Hindlimb muscle (tissue), 1 donor: ENCODE results near the gene UCHL3. TPM values are rescaled to one million over a fixed set of nuclear protein-coding genes. Genes with fewer than 3 reads are reported as not detected.

Source experiments
- DNase-seq: peaks from one replicate; pipeline ENCODE4 v3.0.0-alpha.2; 2013
- polyA plus RNA-seq: library from polyadenylated mRNA; unstranded; fragments of 120-200 nt; gene quantifications from one replicate; pipeline ENCODE4 v1.2.1, GENCODE V29; 2013; ENCODE audit not compliant: insufficient read length

The UCHL3 gene
- polyA plus RNA-seq, 1 donor, result 14.3 TPM

- DNase-seq, result no peak
These were observed 83.7 kb downstream of the UCHL3 start for GRCh38 chr13:75633285-75633684.

- DNase-seq, result peak; percentile 27
These were observed 85.7 kb downstream of the UCHL3 start for GRCh38 chr13:75635101-75635827.

GRCh38 chr13:75635828-75636435, 86.3 kb downstream of the UCHL3 start, which contains the start of gene LMO7:
TSS of gene LMO7 (plus strand) at chr13:75636330. CDS start at chr13:75636658, 328 bp downstream.
- peak; percentile 49 for DNase-seq

DNA sequence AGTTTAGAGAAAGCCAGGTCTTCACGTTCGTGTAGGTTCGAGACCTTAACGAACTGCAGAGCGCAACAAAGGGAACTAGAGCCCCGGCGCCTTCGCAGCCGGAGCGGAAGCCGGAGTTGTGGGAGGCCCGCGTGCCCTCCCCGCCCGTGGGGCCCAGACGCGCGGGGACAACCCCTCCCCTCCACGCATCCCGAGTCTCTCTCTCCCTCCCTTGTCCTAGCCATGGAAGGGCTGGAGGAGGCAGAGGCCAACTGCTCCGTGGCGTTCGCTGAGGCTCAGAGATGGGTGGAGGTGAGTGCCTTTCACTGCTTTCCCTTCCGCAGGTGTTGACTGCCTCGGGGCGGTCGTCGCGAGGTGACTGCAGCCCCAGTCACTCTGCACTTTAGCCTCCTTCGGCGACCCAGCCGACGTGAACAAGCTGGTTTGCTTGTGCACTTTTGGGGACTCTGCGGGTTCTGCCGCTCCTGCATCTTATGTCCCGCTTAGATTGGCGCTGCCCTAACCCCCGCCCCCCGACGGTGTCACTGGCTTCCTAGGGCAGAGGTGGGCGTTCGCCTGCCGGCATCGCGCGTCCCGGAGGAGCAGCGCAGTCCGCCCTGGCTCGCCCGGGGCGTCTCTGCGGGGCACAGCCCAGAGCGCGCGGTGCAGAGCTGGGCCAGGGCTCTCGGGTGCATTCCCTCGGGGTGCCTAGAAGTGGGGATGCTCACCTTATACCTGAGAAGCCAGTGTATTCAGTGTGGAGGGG, 87.0 kb downstream of the UCHL3 start:
- DNase-seq, result peak; percentile 39

DNA sequence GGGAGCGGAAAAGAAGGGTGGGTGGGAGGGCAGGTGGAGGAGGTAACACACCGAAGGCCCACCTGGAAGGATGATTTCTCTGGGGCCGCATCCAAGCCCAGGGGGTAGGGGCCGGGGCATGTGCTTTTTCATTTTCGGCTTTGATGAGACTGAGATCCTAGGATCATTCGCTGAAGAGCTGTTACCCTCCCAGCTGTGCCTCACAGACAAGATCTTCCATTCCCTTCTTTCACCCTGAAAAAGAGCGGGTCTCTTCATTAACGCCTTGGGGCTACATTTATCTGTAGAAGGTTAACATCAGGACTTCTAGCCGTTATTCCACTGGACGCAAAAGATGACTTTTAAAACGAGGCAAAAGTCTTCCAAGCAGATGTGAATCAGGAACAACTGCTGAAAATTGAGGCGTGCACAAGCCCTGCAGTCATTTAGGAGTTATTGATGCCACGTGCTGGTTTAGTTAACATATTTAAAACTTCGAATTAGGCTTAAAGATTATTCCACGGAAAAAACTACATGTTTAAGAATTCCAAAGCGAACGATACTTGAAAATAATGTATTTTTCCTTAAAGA, 87.7 kb downstream of the UCHL3 start:
- DNase-seq, result no peak

DNA sequence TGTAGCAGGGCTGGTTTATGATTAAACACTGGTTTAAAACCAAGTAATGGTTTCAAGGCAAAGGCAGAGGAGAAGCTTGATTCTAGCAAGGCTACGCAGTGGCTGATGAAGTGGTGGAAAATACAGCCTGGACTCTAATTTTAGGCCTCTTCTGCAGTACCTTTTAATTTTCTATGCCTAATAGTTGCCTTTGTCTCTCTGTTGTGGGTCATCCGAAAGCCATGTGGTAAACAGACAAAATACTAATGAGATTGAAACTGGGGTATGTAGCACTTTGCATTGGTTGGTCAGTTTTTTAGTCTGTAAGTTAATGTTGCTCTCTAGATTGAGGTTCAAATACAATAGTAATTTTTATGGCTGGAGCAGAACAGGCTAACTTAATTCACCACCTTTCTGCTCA, 89.9 kb downstream of the UCHL3 start:
- no peak for DNase-seq

DNA sequence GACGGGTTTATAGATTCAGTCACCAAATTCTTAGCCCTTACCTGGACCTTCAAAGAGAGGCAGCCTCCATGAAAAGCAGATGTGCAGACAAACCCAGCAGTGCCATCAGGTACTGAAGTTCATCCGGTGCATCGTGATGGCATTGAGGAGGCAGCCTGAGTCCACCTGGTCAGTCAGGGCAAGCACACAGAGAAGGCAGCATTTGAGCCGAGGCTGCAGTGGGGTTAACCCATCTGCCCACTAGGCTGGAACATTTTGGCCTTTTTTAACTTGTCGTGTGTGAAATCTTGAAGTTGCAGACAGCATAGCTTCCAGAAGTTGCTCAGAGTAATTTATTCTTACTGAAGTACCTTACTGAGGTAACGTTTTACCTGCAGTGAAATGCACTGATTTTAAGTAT, 91.4 kb downstream of the UCHL3 start:
- no peak for DNase-seq

DNA sequence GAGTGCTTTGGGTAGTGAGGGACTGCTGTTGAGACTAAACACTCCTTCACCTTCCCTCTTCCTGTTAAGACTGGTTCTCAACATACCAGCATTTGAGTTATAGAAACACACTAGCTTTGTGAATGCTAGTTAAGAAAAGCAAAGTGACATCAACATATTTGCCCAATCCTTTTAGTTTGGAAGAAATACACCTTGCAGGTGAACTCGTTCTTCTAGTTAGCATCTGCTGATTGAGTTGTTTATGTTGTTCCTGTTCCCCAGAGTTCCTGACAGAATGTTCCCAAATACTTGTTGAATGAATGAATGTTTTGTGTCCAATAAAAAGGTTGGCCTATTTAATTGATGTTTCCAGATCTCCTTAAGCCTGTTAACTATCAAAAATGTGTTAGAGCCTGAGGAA, 93.6 kb downstream of the UCHL3 start:
- DNase-seq, result no peak

DNA sequence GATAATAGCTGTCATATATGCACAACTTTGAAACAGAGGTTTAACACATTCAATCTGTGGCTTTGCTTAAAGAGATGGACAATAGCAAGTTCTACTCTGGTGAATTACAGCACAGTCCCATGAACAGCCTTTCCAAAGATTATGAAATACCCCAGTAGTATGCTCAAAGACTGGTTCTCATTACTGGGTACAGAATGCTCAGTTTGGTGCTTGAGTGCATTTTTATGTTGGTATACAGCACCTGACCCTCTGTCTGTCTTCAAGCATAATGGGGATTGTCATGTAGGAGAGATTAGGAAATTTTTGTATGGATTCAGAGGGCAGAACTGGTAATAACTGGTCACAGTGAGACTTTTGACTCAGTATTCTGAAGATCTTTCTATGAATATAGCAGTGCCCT, 94.1 kb downstream of the UCHL3 start:
- DNase-seq, result no peak

DNA sequence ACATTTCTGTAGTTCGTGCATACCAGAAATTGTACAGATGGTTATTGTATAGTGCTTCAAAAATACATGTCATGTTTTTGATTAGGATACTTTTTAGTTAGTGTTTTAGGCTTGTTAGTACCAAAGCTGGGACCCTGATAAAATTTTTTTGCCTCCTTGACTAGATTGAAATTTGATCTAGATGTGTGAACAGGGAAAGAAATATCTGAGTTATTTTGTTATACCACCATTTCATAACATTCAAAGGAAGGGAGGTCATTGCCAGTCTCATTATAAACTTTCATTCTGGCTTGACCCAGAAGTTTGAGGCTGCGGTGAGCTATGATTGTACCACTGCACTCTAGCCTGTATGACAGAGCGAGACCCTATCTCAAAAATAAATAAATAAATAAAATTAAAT, 95.5 kb downstream of the UCHL3 start:
- no peak for DNase-seq

GRCh38 chr13:75647126-75647784, 97.7 kb downstream of the UCHL3 start:
- no peak for DNase-seq

GRCh38 chr13:75648446-75648845, 98.9 kb downstream of the UCHL3 start:
- no peak for DNase-seq

GRCh38 chr13:75651013-75651412, 101.4 kb downstream of the UCHL3 start:
- DNase-seq, result peak; percentile 39

DNA sequence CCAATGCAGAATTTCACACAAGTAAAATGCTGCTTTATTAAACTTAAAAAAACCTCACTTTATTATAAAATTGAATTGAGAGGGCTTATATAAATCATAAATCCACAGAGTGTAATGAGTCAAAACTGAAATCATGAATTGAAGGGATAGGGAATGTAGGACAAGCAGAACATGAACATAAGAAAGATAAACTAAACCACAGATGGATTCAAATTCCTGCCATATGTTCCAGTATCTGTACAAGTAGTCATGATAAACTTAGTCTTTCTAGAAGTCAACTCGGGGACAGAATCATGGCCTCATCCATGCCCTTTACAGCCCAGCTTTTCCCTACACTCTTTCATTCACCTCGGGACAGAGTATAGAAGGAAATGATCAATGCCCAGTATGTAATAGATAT, 103.1 kb downstream of the UCHL3 start:
- no peak for DNase-seq

Other genes starting within 250 kb of the UCHL3 start
- gene TBC1D4, start 67.6 kb upstream of the UCHL3 start, polyA plus RNA-seq, result 39.8 TPM
- 161 TPM for gene COMMD6, start 11.9 kb upstream of the UCHL3 start, polyA plus RNA-seq
- gene LMO7, start 86.5 kb downstream of the UCHL3 start, polyA plus RNA-seq, result 200 TPM